IMR-90 (cell line): Measurements from ENCODE around the gene TBC1D1. TPM values are rescaled to one million over a fixed set of nuclear protein-coding genes. Genes with fewer than 3 reads are reported as not detected.

Source experiments
- POLR2A ChIP-seq: IDR thresholded peaks from 2 replicates; pipeline ENCODE4 v1.6.1; 2012; ENCODE audit warnings: mild to moderate bottlenecking, low read depth, low read length
- polyA plus RNA-seq, 3 experiments: library from polyadenylated mRNA; depleted of rRNA; stranded (reverse); fragments of >200 nt; gene quantifications; 2 replicates each; pipeline ENCODE4 v1.2.3, GENCODE V29; 2012; ENCODE audit warnings: low replicate concordance in 1 of 3
- total RNA-seq: library from RNA; depleted of rRNA; stranded (reverse); fragments of >200 nt; gene quantifications from 2 replicates; pipeline ENCODE4 v1.2.3, GENCODE V29; 2012
- TF ChIP-seq, protein P1 (sequence below): fragments of 150-350 bp; IDR thresholded peaks from 2 replicates; pipeline ENCODE4 v1.6.1; 2016; ENCODE audit warnings: low read depth, mild to moderate bottlenecking, low read length, moderate library complexity, borderline replicate concordance

The TBC1D1 gene
- total and polyA plus RNA-seq, 2 of the 4 experiments (the other 2 are of a cell fraction) = 42.4 to 104 TPM

DNA sequence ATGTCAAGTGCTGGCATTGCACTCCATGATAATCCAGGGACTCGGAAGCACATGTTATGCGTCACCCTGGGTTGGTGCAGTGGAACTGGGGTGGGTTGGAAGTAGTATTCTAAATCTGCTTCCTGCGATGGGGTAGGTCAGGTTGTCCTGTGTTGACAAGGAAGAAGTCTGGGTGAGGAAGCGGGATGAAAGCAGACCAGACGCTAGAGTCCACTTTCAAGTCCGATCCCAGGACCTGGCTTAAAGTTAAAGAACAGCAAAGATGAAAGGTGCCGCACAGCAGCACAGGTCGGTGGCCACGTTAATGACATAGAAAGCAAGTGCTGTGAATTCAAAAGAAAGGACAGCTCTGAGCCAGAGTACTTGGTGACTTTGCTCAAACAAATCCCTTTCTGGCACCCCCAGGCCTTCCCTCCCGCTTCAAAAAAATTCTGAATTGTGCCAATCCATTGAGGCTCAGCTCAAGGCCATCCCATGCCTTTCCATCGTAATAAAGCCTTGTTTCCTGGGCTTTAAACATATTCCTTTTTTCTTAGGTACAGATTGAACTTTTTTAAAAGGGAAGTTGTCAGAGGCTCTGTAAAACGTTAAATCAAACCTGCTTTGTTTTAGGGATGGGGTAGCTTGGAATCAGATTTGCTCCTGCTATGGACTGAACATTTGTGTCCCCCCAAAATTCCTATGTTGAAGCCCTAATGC, 187.1 kb downstream of the TBC1D1 start (continued):
- TF ChIP-seq, protein P1, sequence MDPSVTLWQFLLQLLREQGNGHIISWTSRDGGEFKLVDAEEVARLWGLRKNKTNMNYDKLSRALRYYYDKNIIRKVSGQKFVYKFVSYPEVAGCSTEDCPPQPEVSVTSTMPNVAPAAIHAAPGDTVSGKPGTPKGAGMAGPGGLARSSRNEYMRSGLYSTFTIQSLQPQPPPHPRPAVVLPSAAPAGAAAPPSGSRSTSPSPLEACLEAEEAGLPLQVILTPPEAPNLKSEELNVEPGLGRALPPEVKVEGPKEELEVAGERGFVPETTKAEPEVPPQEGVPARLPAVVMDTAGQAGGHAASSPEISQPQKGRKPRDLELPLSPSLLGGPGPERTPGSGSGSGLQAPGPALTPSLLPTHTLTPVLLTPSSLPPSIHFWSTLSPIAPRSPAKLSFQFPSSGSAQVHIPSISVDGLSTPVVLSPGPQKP = no peak
- TF ChIP-seq POLR2A = no peak
